ENCODE results near the gene MAP4.

GRCh38 chr3:47909607-47910006 lies 106.6 kb downstream of the MAP4 start:
- no peak for TF ChIP-seq CTCF (IDR thresholded peaks at IDR 0.05)
- no peak for TF ChIP-seq POLR2A (IDR thresholded peaks at IDR 0.05)

Data from body of pancreas (tissue), 4 donors.